A549 (cell line): ENCODE results near the gene CINP.

ENCODE experiments used
- CHD2 ChIP-seq: fragments of 150-350 bp; IDR thresholded peaks from 2 replicates; pipeline ENCODE4 v1.6.1; 2014; ENCODE audit warnings: low read length; ENCODE audit not compliant: partially characterized antibody
- EP300 ChIP-seq, 2 experiments: fragments of >200 bp; sonication (Bioruptor Twin); formaldehyde crosslinking; IDR thresholded peaks; 2 replicates in 1 of 2; 3 replicates in 1 of 2; pipeline ENCODE4 v1.6.1; 2016 to 2017
- MYC ChIP-seq: IDR thresholded peaks from 2 replicates; pipeline ENCODE4 v1.6.1; 2012; ENCODE audit warnings: mild to moderate bottlenecking, inconsistent platforms, low read length, improper control_type of control experiment, borderline replicate concordance
- NPAS2 ChIP-seq: fragments of 250-450 bp; sonication (Bioruptor Pico); IDR thresholded peaks from 2 replicates; pipeline ENCODE4 v1.8.0; 2022; ENCODE audit warnings: mild to moderate bottlenecking, moderate library complexity, borderline replicate concordance
- NR3C1 ChIP-seq: fragments of >200 bp; sonication (Bioruptor Twin); formaldehyde crosslinking; IDR thresholded peaks from 3 replicates; pipeline ENCODE4 v1.6.1; 2017
- POLR2A ChIP-seq: IDR thresholded peaks from 2 replicates; pipeline ENCODE4 v1.6.1; 2012; ENCODE audit warnings: mild to moderate bottlenecking, low read length
- TP53 ChIP-seq: fragments of 250-450 bp; sonication (Bioruptor Pico); IDR thresholded peaks from 2 replicates; pipeline ENCODE4 v1.5.0; 2021; ENCODE audit warnings: mild to moderate bottlenecking, moderate library complexity
- ZSCAN20 ChIP-seq: fragments of 250-450 bp; sonication (Bioruptor Pico); IDR thresholded peaks from 2 replicates; pipeline ENCODE4 v1.8.0; 2022; ENCODE audit warnings: mild to moderate bottlenecking, moderate library complexity
- TF ChIP-seq, protein P1 (sequence below): IDR thresholded peaks from 2 replicates; pipeline ENCODE4 v1.6.1; 2012
- TF ChIP-seq, protein P2 (sequence below): fragments of >200 bp; sonication (Bioruptor Twin); formaldehyde crosslinking; IDR thresholded peaks from 3 replicates; pipeline ENCODE4 v1.5.1; 2016

DNA sequence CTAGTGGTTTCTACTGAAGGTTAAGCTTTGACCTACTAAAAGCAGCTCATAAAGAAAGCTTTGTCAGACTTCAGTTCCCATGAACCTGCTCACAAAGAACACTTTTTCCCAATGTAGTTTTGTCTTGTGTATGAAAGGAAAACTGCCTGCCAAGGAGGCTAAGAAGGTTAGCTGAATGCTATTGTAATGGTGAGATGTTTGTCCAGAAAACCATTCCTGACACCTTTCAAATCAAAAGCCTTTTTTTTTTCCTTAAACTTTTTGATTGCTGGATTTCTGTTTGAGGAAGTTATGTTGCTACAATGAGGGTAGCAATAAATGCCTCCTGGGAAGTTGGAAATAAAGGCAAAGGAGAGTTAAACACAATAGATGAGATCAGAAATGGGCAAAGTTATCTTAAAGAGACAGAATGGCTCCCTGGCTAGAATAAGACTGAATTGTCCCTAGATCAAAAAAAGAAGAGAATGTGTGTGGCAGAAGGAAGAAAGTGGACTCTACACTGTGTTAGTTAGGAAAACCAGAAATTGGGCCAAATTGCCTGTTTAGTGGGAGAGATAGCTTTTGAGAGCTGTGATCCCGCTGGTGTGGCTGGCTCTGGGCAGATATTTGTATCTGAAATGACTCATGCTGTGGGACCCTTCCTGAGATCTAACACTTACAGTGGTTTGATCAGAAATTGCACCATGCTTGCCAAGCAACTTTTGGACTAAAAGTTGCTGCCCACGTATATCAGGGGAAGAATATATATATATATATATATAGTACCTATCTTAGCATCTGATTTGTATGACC, 27.6 kb upstream of the CINP start:
- TF ChIP-seq, protein P1, sequence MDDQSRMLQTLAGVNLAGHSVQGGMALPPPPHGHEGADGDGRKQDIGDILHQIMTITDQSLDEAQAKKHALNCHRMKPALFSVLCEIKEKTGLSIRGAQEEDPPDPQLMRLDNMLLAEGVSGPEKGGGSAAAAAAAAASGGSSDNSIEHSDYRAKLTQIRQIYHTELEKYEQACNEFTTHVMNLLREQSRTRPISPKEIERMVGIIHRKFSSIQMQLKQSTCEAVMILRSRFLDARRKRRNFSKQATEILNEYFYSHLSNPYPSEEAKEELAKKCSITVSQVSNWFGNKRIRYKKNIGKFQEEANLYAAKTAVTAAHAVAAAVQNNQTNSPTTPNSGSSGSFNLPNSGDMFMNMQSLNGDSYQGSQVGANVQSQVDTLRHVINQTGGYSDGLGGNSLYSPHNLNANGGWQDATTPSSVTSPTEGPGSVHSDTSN = no peak
- no peak for TF ChIP-seq CHD2
- no peak for TF ChIP-seq NR3C1
- TF ChIP-seq EP300 (IDR thresholded peaks at IDR 0.05) = no peak
- no peak for TF ChIP-seq NPAS2 (CRISPR knock-in tag)
- TF ChIP-seq ZSCAN20 (CRISPR knock-in tag) = no peak
- TF ChIP-seq, protein P2, sequence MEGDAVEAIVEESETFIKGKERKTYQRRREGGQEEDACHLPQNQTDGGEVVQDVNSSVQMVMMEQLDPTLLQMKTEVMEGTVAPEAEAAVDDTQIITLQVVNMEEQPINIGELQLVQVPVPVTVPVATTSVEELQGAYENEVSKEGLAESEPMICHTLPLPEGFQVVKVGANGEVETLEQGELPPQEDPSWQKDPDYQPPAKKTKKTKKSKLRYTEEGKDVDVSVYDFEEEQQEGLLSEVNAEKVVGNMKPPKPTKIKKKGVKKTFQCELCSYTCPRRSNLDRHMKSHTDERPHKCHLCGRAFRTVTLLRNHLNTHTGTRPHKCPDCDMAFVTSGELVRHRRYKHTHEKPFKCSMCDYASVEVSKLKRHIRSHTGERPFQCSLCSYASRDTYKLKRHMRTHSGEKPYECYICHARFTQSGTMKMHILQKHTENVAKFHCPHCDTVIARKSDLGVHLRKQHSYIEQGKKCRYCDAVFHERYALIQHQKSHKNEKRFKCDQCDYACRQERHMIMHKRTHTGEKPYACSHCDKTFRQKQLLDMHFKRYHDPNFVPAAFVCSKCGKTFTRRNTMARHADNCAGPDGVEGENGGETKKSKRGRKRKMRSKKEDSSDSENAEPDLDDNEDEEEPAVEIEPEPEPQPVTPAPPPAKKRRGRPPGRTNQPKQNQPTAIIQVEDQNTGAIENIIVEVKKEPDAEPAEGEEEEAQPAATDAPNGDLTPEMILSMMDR = no peak
- TF ChIP-seq POLR2A = no peak
- no peak for TF ChIP-seq MYC
- no peak for TF ChIP-seq TP53 (CRISPR knock-in tag)
